Peyer's patch (tissue), 4 donors: ENCODE results near the gene PAN2. TPM values are rescaled to one million over a fixed set of nuclear protein-coding genes. Genes with fewer than 3 reads are reported as not detected.
A peak's percentile ranks its signal among the peaks of the same experiment; 100 is the strongest.

Experiments used
- DNase-seq, 3 donors: peaks; one replicate each; pipeline ENCODE4 v3.0.0-alpha.2; 2017 to 2019
- H3K27ac ChIP-seq, 4 donors: fragments of 200-600 bp; sonication (generic); one replicate each; pipeline ENCODE4 v1.5.1; 2016 to 2019
- H3K27me3 ChIP-seq, 2 donors: fragments of 200-600 bp; sonication (generic); one replicate each; pipeline ENCODE4 v1.5.1; 2019
- H3K36me3 ChIP-seq, 3 donors: fragments of 200-600 bp; sonication (generic); one replicate each; pipeline ENCODE4 v1.5.1; 2016 to 2019
- H3K4me1 ChIP-seq, 4 donors: fragments of 200-600 bp; sonication (generic); one replicate each; pipeline ENCODE4 v1.5.1; 2016 to 2019
- H3K4me3 ChIP-seq, 4 donors: fragments of 200-600 bp; sonication (generic); 1 replicate in 3 of 4; 2 replicates in 1 of 4; pipeline ENCODE4 v1.5.1; 2016 to 2019; ENCODE audit warnings: mild to moderate bottlenecking in 1 of 4
- H3K9me3 ChIP-seq, 4 donors: fragments of 200-600 bp; sonication (generic); one replicate each; pipeline ENCODE4 v1.5.1; 2016 to 2019; ENCODE audit warnings: mild to moderate bottlenecking in 1 of 4
- CTCF ChIP-seq, 6 experiments: fragments of 450-650 bp in 4 of 6; fragments of 200-600 bp in 2 of 6; sonication (generic) in 1 of 6; IDR thresholded peaks; one replicate each; pipeline ENCODE4 v1.5.1; 2017 to 2019; ENCODE audit warnings: antibody characterized with exemption in 6 of 6, mild to moderate bottlenecking in 3 of 6, moderate library complexity in 1 of 6
- POLR2A ChIP-seq, 2 donors: fragments of 450-650 bp; IDR thresholded peaks; one replicate each; pipeline ENCODE4 v1.5.1; 2017; ENCODE audit warnings: antibody characterized with exemption in 2 of 2, mild to moderate bottlenecking in 2 of 2, moderate library complexity in 2 of 2
- total RNA-seq, 4 donors: library from RNA; depleted of rRNA; stranded (reverse); fragments of >200 nt; gene quantifications; one replicate each; pipeline ENCODE4 v1.1.0, GENCODE V29; 2016

The PAN2 gene
- 100 to 1,000 TPM in 2 of 4 donors, 10 to 100 TPM in 2; 82.5 to 114 (median 95.4) TPM for total RNA-seq

- Histone ChIP-seq H3K4me3 (peak within 1 kb of the TSS; percentile 53 to 72 (median 66)), H3K36me3 (no peaks in the 10 kb centered on the region), H3K4me1 (peaks cover 0 to 7% (median 0%) of the 10 kb centered on the region in 4 donors), H3K27me3 (no peaks in the 10 kb centered on the region), H3K27ac (peak within 1 kb of the TSS; percentile 91 to 95 (median 94)), H3K9me3 (no peaks in the 10 kb centered on the region)
- TF ChIP-seq CTCF (IDR thresholded peaks at IDR 0.05) (peak; percentile 17 to 68 (median 63)), POLR2A (IDR thresholded peaks at IDR 0.05) (peak; percentile 50 to 74)
- peak; percentile 93 to 98 (median 93) for DNase-seq
Observed at GRCh38 chr12:56333679-56334489, at the start of gene PAN2. Gene PAN2, minus strand, starts transcription at chr12:56334000. Its CDS starts 906 bp downstream, at chr12:56333094.

- Histone ChIP-seq H3K36me3 (no peaks in the 10 kb centered on the region), H3K4me1 (no peaks in the 10 kb centered on the region), H3K27me3 (no peaks in the 10 kb centered on the region), H3K9me3 (no peaks in the 10 kb centered on the region), H3K4me3 (no peak overlapping the region), H3K27ac (no peak overlapping the region)
- DNase-seq: no peak
- no peak for TF ChIP-seq POLR2A (IDR thresholded peaks at IDR 0.05)
- TF ChIP-seq CTCF (IDR thresholded peaks at IDR 0.05): no peak
Observed at GRCh38 chr12:56382611-56383010, 48.8 kb upstream of the PAN2 start.

GRCh38 chr12:56377989-56378316 lies 44.2 kb upstream of the PAN2 start:
- Histone ChIP-seq H3K4me1 (peaks cover 0 to 9% (median 2%) of the 10 kb centered on the region in 4 donors), H3K36me3 (no peaks in the 10 kb centered on the region), H3K27ac (no peak overlapping the region), H3K9me3 (no peaks in the 10 kb centered on the region), H3K4me3 (no peak overlapping the region), H3K27me3 (no peaks in the 10 kb centered on the region)
- DNase-seq: no peak
- no peak for TF ChIP-seq POLR2A (IDR thresholded peaks at IDR 0.05)
- no peak for TF ChIP-seq CTCF (IDR thresholded peaks at IDR 0.05)

- H3K27ac ChIP-seq: no peak overlapping the region
- no peak overlapping the region for H3K4me3 ChIP-seq
- peaks cover 0 to 9% (median 2%) of the 10 kb centered on the region in 4 donors for H3K4me1 ChIP-seq
- TF ChIP-seq POLR2A (IDR thresholded peaks at IDR 0.05) (no peak), CTCF (IDR thresholded peaks at IDR 0.05) (no peak)
- no peaks in the 10 kb centered on the region for H3K9me3 ChIP-seq
- no peak for DNase-seq
- H3K36me3 ChIP-seq: no peaks in the 10 kb centered on the region
- no peaks in the 10 kb centered on the region for H3K27me3 ChIP-seq
Observed at GRCh38 chr12:56377310-56377988, 43.6 kb upstream of the PAN2 start.

GRCh38 chr12:56375598-56376434 lies 42.0 kb upstream of the PAN2 start:
- DNase-seq: peak in 2 of 3 donors; percentile 69
- H3K36me3 ChIP-seq: no peaks in the 10 kb centered on the region
- no peaks in the 10 kb centered on the region for H3K9me3 ChIP-seq
- H3K27me3 ChIP-seq: no peaks in the 10 kb centered on the region
- no peak overlapping the region for H3K4me3 ChIP-seq
- peak overlapping the region in 2 of 4 donors; percentile 29 to 71 for H3K27ac ChIP-seq
- TF ChIP-seq POLR2A (IDR thresholded peaks at IDR 0.05) (no peak), CTCF (IDR thresholded peaks at IDR 0.05) (no peak)
- H3K4me1 ChIP-seq: peaks cover 0 to 9% (median 2%) of the 10 kb centered on the region in 4 donors
